NCI-H1436 (cell line): ENCODE results near the gene PKP2.
"Not testable (repeated sequence)": the region's sequence is repeated elsewhere in the genome, so short reads cannot be mapped to it uniquely, and the experiment has no call there.

Source experiments
- DNase-seq: peaks from one replicate; lab custom pipeline; 2025; lab: John Stamatoyannopoulos, UW

The PKP2 gene

GRCh38 chr12:32895688-32896431 lies 717 bp downstream of the PKP2 start:
- DNase-seq = no peak

- DNase-seq = no peak
Observed at GRCh38 chr12:32894566-32894965, 2.0 kb downstream of the PKP2 start.

GRCh38 chr12:32893458-32893857 lies 3.1 kb downstream of the PKP2 start:
- DNase-seq = no peak

DNA sequence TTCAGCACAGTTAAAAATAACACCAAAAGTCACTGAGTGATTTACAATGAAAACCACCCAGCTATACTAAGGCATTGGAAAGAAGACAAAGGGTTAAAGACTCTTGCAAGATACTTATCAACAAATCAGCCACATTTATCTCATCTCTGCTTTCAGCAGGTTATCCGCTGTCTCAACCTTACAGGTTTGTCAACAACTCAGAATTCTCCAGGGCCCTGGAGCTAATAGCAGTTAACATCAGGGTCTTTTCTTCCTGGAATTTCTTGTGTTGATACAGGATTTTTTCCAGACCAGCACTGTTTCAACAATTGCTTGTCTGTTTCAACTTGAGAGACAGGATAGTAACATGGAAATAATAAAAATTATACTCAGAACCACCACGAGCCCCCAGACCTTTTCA lies 3.5 kb downstream of the PKP2 start:
- no peak for DNase-seq

DNA sequence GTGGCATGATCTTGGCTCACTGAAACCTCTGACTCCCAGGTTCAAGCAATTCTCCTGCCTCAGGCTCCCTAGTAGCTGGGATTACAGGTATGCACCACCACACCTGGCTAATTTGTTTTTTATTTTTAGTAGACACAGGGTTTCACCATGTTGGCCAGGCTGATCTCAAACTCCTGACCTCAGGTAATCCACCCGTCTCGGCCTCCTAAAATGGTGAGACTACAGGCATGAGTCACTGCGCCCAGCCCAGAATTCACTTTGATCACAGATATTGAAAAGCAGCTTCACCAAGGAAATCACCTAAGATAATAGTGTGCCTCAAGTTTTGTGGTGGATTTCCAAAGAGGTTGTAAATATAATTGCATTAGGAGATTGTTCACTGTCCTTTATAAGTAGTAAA lies 4.2 kb downstream of the PKP2 start:
- not testable (repeated sequence) for DNase-seq

DNA sequence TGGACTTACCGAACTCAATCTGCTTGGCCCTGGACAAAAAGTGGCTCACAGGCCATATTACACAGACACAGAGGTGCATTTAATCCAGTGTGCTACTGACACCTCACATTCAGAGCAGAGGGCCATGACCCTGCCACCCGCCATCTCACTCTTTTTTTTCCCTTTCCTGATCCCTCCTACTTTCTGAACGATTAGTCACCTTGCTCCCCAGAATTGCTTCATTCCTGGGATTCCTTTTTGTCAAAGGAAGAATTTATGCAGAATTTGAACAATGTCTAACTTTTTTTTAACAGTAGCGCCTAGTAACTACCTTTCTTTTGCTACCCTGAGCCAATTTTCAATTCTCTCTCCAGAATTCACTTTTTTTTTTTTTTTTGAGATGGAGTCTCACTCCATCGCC lies 4.6 kb downstream of the PKP2 start:
- no peak for DNase-seq

GRCh38 chr12:32891526-32891925 lies 5.1 kb downstream of the PKP2 start:
- DNase-seq = no peak

GRCh38 chr12:32889011-32889760 lies 7.4 kb downstream of the PKP2 start:
- no peak for DNase-seq

- no peak for DNase-seq
Observed at GRCh38 chr12:32887058-32887457, 9.5 kb downstream of the PKP2 start.

GRCh38 chr12:32885831-32886230 lies 10.7 kb downstream of the PKP2 start:
- peak; percentile 20 for DNase-seq

GRCh38 chr12:32884962-32885361 lies 11.6 kb downstream of the PKP2 start:
- DNase-seq = no peak

GRCh38 chr12:32881702-32882101 lies 14.9 kb downstream of the PKP2 start:
- DNase-seq = no peak

DNA sequence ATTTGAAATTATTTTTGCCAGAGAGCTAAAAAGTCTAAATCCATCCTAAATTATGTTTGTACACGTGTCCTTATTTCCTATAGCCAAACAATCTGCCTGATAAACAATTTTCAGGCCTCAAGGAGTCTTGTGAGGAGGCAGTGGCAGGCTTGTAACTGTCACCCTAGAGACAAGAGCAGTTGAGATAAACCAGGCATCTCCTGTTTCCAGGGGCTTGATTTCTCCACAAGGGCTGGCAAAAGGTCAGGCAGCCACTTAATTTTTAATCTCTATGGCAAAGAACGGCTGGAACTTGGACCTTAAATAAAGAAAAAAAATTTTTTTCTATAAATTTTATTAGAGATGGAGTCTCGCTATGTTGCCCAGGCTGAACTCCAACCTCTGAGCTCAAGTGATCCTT lies 15.5 kb downstream of the PKP2 start:
- no peak for DNase-seq

DNA sequence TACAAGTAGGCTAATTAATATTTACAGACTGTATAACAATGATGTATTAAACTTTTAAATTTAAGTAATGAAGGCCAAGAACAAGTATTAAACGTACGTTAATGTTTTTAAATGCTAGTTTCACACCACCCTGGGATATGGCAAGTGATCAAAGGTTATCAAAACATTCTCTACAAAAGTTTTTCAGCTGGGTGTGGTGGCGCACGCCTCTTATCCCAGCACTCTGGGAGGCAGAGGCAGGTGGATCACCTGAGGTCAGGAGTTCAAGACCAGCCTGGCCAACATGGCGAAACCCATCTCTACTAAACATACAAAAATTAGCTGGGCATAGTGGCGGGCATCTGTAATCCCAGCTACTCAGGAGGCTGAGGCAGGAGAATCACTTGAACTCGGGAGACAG lies 17.5 kb downstream of the PKP2 start:
- not testable (repeated sequence) for DNase-seq

- no peak for DNase-seq
Observed at GRCh38 chr12:32877601-32878459, 18.7 kb downstream of the PKP2 start.

- no peak for DNase-seq
Observed at GRCh38 chr12:32876004-32876403, 20.6 kb downstream of the PKP2 start.

DNA sequence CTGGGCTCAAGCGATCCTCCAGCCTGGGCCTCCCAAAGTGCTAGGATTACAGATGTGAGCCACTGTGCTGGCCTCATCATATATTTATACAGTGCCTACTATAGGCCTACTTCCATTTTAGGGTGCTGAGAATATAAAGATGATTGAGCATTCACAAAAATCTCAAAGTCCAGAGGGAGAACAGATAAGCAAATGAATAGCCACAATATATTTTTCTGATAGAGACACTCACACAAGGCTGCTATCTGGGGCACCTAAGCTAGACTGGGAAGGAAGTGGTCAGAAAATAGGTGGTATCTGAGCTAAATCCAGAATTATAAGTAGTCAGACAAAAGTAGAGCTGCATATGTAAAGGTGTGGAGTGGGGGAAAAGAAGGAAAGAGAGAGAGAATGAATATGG lies 21.6 kb downstream of the PKP2 start:
- DNase-seq = no peak

DNA sequence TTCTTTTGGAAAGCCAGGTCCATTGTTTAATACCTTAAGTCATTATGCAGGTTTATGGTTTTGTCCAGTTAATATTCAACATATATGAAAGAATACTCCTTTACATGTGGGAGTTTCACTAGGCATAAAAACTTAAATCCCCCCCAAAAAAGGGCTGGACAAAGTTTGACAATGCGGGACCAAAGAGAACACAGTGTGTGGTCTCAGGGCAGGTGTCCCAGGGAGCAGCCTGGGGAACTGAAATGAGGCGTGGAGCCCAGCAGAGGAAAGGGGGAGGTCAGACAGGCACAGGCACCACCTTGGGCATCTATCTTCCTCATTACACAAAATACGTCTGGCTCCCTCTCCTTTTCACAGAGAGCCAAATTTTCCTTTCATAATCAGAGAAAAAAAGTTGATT lies 22.5 kb downstream of the PKP2 start:
- DNase-seq = no peak

DNA sequence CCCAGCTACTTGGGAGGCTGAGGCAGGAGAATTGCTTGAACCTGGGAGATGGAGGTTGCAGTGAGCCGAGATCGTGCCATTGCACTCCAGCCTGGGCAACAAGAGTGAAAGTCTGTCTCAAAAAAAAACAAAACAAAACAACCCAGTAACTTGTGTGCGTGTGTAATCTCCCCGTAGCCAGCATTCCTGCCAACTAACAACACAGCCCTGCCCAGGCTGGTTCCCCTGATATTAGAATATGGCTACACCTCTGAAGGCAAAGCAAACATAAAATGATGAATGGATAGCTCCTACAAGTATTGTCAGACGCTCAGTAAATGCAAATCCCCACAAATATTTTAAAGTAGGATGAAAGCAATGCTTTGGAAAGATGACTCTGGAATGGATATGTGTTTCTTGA lies 24.2 kb downstream of the PKP2 start:
- not testable (repeated sequence) for DNase-seq

DNA sequence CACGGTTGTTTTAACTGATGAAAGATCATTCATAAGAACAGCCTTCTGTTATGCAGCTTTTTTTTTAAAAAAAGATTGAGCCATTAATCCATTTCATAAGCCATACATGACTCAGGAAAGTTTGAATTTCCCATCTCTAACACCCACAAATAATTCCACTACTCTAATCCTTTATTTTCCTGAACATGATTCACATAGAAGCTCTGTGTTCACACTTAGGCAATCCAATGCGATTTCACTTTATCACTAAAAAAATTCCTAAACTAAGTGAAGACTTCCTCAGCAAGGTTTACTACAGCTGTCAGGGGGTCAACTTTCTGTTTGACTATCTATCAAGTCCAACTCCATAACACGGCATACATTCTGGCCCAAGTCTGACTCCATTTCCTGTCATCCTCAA lies 25.9 kb downstream of the PKP2 start:
- no peak for DNase-seq

GRCh38 chr12:32868885-32869284 lies 27.7 kb downstream of the PKP2 start:
- no peak for DNase-seq

GRCh38 chr12:32864731-32865130 lies 31.8 kb downstream of the PKP2 start:
- no peak for DNase-seq

- DNase-seq = no peak
Observed at GRCh38 chr12:32863128-32863527, 33.4 kb downstream of the PKP2 start.
